K562 (cell line): ENCODE measurements around the gene HSF2. TPM values are rescaled to one million over a fixed set of nuclear protein-coding genes. Genes with fewer than 3 reads are reported as not detected.

Experiments
- RAD21 ChIP-seq, 2 experiments: fragments of 250-450 bp in 1 of 2; fragments of 450-650 bp in 1 of 2; sonication (Bioruptor Pico) in 1 of 2; formaldehyde crosslinking in 1 of 2; IDR thresholded peaks in 1 of 2; conservative IDR thresholded peaks in 1 of 2; 2 replicates each; pipeline versions ENCODE4 v1.4.0 to v1.8.0; 2020 to 2022; ENCODE audit warnings: mild to moderate bottlenecking in 2 of 2, moderate library complexity in 1 of 2
- RFX1 ChIP-seq: fragments of 450-650 bp; IDR thresholded peaks from 2 replicates; pipeline ENCODE4 v1.6.1; 2016; ENCODE audit warnings: mild to moderate bottlenecking, moderate library complexity
- TEAD2 ChIP-seq: fragments of 450-650 bp; IDR thresholded peaks from 2 replicates; pipeline ENCODE4 v1.6.1; 2016; ENCODE audit warnings: missing genetic modification characterization, control low read depth, missing compliant biosample characterization
- TFAP4 ChIP-seq: sonication (generic); formaldehyde crosslinking; IDR thresholded peaks from 2 replicates; pipeline ENCODE4 v1.8.0; 2022; ENCODE audit warnings: missing genetic modification reagents, mild to moderate bottlenecking, moderate library complexity, borderline replicate concordance
- polyA plus RNA-seq, 8 experiments: library from polyadenylated mRNA; depleted of rRNA in 4 of 8; stranded (reverse) in 5 of 8; unstranded in 3 of 8; fragments of >200 nt; fragmentation: Nextera tagmentation in 2 of 8; fragmentation: Illumina TruSeq in 1 of 8; extraction: Ambion mirVana in 2 of 8; extraction: Trizol in 1 of 8; gene quantifications; 2 replicates each; pipeline versions ENCODE4 v1.2.1 to v1.2.3, GENCODE V29; 2011 to 2014; ENCODE audit warnings: inconsistent platforms in 1 of 8, missing spikeins in 1 of 8
- total RNA-seq, 7 experiments: library from RNA; depleted of rRNA in 6 of 7; stranded (reverse); fragments of >200 nt in 6 of 7; fragmentation: Illumina TruSeq in 2 of 7; extraction: Trizol in 2 of 7; gene quantifications; 2 replicates each; pipeline versions ENCODE4 v1.2.1 to v1.2.3, GENCODE V29; 2011 to 2021; ENCODE audit warnings: low replicate concordance in 1 of 7
- TF ChIP-seq, protein P1 (sequence below): fragments of 450-650 bp; formaldehyde crosslinking; IDR thresholded peaks from 2 replicates; pipeline ENCODE4 v1.4.0; 2022; ENCODE audit warnings: missing genetic modification characterization
- TF ChIP-seq, protein P2 (sequence below): fragments of 450-650 bp; formaldehyde crosslinking; IDR thresholded peaks from 2 replicates; pipeline ENCODE4 v1.4.0; 2020; ENCODE audit warnings: mild to moderate bottlenecking, moderate library complexity

The HSF2 gene
- total and polyA plus RNA-seq, 9 of the 15 experiments (the other 6 are each of a cell fraction or from before 2014, with no cell fraction given) = 19.1 to 73.1 (median 29.2) TPM

DNA sequence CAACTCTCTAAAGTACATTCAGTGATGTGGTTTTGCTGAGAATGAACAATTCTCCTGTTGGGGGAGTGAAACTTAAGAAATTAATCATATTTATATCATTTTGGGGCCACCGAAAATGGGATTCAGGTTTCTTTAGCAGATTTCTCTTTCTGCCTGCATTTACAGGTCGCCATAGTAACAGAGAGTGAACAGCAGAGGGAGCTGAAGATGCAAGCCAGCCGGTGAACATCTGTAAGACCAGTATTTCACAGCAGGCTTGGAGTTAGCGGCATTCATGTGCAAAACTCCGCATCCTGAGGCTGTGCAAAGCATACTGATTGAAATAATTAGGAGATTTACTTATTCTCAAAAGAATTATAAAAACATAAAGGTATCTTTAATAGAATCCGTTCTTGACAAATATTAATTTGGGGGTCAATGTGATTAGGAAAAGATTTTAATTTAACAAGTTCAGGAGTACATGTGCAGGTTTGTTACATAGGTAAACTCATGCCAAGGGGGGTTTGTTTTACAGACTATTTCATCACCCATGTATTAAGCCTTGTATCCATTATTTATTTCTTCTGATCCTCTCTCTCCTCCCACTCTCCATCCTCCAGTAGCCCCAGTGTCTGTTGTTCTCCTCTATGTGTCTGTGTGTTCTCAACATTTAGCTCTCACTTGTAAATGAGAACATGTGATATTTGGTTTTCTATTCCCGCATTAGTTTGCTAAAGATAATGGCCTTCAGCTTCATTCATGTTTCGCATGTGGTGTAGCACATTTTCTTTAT lies 17.8 kb upstream of the HSF2 start (continued):
- TF ChIP-seq TEAD2 (tag) = no peak
- TF ChIP-seq RAD21 (CRISPR knock-in tag; conservative IDR thresholded peaks at IDR 0.05 in 1 of 2, IDR thresholded peaks at IDR 0.05 in 1 of 2) = peak; percentile 70 to 85
- TF ChIP-seq, protein P1, sequence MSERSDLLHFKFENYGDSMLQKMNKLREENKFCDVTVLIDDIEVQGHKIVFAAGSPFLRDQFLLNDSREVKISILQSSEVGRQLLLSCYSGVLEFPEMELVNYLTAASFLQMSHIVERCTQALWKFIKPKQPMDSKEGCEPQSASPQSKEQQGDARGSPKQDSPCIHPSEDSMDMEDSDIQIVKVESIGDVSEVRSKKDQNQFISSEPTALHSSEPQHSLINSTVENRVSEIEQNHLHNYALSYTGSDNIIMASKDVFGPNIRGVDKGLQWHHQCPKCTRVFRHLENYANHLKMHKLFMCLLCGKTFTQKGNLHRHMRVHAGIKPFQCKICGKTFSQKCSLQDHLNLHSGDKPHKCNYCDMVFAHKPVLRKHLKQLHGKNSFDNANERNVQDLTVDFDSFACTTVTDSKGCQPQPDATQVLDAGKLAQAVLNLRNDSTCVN (CRISPR knock-in tag) = no peak
- TF ChIP-seq TFAP4 (CRISPR knock-in tag) = peak; percentile 23; the same call in 1 of the 2 replicates
- TF ChIP-seq, protein P2, sequence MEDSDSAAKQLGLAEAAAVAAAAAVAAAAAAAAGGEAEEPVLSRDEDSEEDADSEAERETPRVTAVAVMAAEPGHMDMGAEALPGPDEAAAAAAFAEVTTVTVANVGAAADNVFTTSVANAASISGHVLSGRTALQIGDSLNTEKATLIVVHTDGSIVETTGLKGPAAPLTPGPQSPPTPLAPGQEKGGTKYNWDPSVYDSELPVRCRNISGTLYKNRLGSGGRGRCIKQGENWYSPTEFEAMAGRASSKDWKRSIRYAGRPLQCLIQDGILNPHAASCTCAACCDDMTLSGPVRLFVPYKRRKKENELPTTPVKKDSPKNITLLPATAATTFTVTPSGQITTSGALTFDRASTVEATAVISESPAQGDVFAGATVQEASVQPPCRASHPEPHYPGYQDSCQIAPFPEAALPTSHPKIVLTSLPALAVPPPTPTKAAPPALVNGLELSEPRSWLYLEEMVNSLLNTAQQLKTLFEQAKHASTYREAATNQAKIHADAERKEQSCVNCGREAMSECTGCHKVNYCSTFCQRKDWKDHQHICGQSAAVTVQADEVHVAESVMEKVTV (CRISPR knock-in tag) = peak; percentile 78
- peak; percentile 88 for TF ChIP-seq RFX1
